Stimulated activated naive CD8-positive, alpha-beta T cell treated with anti-CD3 and anti-CD28 coated beads, Interleukin-15, Interleukin-2, amounts not matched to agents 100 U/mL and 50 U/mL, for 24 hours (primary cell): ENCODE results near the gene TMEM119.
A peak's percentile ranks its signal among the peaks of the same experiment; 100 is the strongest.

Experiments
- ATAC-seq: fragments of 150-1000 bp; cut with Tn5 transposase; one replicate; pipeline ENCODE4 v1.10.0; 2021
- DNase-seq: peaks from one replicate; pipeline ENCODE4 v3.0.0; 2021

TMEM119 gene, protein sequence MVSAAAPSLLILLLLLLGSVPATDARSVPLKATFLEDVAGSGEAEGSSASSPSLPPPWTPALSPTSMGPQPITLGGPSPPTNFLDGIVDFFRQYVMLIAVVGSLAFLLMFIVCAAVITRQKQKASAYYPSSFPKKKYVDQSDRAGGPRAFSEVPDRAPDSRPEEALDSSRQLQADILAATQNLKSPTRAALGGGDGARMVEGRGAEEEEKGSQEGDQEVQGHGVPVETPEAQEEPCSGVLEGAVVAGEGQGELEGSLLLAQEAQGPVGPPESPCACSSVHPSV

DNA sequence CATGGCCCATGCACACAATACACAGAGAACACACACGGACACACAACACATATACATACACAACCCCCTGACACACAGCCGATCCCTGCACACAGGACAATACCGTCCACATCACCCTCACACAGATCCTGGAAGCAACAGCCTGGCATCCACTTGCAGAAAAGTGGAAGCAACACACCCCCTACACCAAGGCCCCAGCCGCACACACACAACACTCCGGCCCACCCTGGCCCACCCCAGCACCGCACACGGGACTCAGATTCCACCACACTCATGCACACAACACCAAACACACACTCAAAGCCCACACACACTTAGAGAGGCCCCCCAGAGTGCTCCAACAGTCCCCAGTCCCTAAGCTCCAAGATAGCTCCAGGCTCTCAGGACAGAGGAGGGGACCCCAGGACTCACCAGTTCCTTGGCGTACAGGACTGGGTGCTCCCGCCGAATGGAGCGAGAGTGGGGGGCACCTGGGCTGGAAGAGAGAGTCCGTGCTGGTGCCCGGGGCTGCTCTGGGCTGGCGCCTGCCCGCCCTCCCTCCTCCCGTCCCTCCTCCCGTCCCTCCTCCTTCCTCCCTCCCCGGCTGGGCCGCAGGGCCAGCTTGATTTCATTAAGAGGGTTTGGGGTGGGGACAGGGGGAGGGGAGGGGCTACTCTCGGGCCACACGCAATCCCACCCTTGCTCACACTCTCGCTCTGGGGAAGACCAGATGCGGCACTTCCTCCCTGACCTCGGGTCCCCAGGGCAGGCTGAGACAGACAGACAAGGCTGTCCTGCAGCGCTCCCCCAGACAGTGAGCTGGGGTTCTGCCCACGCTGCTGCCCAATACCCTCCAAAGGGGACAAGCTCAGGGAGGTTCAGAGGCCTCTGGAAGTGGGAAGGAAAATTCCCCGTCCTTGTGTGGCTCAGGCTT is at the start of gene TMEM119:
Gene TMEM119, minus strand, starts transcription at position 526 of the 913 bp plus-strand sequence. CDS start 5,701 bp downstream, outside the sequence.
- ATAC-seq (no peak), DNase-seq (no peak)

DNA sequence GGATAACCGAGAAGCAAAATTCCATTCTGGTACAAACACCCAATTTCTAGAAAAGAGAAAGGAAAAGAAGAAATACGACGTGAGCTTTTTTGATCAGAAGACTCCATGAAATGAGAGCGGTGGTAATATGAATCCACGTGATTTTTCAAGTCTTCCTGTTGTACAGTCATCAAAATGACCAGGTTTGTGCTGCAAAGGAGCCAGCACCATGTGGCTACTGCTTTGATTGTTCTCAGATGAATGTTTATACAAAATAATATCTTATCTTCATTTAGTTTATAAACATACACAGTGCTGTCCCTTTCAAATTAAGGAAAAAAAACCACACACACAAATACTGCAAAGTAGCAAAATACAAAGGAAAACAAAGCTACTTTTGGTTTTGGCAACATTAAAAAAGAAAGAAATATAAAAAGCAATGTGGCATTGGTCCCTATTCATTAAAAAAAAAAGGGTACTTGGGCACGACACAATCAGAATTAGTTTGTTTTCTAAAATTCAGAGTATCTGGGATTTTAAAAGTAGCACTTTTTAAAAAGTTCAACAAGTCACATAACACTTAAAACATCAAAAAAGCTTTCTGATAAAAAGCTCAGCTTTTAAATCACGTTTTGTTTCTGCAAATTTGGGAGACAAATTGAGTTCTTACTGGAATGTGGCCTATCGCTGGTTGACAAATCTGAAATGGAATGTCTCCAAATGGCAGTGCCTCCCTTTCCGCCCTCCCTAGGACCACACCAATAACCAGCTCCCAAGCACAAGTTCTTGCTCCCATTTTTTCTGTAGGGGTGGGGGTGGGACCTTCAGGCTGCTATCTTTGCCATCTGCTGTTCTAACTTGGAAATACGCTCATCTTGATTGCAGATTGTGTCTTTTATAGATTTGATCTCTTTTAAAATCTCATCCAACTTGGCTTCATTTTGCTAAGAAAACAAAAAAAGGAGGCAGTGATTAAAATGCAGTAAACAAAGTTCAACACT is 49.0 kb upstream of the TMEM119 start:
- DNase-seq (no peak), ATAC-seq (no peak)

DNA sequence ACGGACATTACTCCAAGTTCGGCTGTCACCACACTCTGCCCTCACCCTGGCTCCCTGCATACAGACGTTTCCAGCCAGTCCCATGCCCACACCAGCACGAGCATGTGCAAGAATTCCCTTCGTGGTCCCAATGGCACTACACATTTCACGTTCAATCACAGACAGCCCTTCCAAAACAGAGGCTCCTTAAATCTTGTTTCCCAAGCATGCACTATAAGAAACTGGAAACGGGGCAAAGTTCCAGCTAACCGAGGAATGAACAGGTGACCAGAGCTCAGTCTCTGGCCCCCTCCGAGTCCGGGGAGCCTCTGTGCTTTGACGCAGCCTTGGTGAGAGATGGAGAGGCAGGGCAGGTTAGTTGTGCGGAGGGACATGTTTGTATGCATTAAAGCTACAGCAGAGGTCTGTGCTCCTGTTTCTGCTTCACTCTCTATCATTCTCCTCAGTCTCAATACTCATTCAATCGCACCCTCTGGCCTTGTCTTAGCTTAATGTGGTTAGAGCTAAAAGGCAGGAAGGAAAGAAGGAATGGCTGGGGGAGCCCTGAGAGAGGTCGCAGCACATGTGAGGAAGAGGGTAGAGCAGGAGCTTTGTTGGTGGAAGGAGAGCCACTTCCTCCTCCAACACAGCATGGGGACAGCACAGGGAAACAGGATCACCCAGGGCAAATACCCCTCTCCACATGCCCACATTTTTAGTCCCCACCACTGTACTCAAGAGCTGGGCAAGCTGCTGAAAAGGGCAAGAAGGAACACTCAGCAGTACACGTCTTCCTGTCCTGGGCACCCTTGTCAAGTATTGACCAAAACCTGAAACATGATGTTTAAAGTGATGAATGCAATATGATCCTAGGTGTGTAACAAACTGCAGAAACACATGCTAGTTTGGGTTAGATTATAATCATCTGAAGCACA is 48.1 kb upstream of the TMEM119 start:
- ATAC-seq (no peak), DNase-seq (no peak)

DNA sequence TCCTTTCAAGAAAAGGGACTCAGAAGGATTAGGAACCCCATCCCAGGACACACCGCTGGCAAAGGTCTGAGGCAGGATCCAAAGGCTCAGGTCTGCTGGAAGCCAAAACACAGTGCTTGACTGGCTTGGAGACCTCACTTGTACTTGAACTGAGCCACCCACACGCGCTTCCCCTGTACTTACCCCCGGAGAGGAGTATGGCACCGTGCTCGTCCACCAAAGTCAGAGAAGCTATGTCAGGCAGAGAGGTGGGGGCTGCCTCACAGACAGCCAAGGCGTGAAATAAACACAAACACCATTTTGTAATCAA is 46.9 kb upstream of the TMEM119 start:
- ATAC-seq (no peak), DNase-seq (no peak)

DNA sequence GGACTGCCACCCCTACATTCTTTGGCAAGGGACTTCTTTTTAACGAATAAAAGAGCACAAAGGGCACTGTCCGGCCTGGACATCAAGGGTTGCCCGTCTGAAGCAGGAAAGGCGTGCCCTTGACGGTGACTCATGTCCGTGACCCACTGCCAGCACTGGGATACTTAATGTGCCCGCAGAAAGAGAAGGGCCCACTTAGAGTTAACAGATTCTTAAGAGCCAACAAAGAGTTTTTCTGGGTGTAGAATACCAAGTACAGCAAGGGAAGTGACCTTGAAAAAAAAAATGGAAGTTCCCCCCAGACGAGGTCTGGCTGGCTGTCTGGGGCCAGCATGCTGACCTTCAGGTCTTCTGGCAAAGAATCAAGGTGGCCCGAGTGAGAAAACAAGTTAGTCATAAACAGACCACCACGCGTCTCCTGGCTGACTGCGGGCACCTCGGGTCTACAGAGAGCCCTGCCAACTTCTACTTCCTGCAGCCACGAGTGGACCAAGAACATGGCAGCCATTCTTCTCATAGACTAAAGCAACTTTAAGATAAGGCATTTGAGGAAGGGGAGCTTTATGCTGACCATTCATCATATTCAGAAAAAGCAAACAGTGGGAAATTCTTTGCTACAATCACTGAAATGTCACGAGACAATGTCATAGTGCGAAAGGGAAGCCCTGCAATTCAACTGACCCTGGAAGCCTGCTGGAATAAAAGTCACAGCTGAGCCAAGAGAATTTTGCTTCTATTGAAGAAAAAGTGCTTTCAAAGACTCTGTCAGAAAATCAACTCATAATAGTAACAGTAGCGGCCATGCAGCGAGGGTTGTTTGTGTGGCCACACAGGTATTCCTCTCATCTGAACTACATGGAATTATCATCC is 46.3 kb upstream of the TMEM119 start:
- DNase-seq (no peak), ATAC-seq (no peak)

DNA sequence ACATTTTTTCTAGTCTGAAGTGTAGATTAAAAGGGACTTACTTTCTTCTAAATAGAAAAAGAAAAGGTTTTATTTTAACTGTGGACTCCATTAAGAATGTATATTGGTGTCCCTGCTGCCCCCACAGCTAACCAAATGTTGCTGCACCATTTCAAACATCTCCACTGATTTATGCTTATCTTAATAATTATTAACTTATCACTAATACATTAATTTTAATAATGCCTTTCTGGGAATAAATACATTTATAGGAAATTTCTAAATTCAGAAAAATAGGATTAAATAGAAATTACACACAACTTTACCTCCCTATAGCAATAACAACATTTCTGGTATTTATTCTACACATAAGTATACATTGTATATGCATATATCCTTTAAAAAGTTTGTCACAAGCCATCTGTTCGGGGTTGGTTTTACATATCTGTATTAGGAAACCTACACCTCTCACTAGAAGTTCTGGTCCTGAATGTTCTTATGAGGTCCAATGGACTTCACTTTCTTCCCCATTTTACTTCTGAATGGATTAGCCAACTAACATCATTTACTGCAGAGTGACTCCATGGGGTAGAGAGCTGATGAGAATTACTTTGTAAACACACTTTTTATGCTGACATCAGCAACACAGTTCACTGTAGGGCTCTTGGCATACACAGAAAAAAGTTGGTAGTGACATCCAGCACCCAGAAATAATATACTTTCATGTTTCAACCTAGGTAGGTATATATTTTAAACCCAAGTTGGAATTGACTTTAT is 45.2 kb upstream of the TMEM119 start:
- DNase-seq (no peak), ATAC-seq (no peak)

DNA sequence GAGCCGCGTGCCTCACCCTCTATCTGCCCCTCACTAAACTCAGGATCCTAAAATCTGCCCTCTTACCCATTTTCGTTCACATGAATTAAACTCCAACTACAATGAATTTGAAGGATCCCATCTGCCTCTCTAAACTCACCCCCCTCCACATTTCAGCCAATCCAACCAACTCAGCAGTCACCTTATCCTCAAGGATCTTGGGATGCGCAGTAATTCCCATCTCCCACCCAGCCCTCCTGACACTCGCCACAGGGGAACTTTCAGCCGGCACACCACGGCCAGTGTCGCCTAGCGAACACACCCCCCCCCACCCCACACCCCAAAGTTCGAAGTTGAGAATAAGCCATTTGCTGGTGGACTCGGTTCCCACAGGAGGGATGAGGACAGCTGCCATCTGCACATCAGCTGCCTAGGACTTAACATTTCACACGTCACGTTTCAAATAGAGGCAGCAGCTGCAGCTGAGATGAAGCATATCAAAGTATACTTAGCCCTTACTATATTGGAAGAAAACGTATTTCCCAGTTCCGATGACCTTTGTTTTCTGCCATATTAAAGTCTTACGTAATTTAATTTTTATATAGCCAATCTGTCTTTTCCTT is 44.5 kb upstream of the TMEM119 start:
- ATAC-seq (no peak), DNase-seq (no peak)

DNA sequence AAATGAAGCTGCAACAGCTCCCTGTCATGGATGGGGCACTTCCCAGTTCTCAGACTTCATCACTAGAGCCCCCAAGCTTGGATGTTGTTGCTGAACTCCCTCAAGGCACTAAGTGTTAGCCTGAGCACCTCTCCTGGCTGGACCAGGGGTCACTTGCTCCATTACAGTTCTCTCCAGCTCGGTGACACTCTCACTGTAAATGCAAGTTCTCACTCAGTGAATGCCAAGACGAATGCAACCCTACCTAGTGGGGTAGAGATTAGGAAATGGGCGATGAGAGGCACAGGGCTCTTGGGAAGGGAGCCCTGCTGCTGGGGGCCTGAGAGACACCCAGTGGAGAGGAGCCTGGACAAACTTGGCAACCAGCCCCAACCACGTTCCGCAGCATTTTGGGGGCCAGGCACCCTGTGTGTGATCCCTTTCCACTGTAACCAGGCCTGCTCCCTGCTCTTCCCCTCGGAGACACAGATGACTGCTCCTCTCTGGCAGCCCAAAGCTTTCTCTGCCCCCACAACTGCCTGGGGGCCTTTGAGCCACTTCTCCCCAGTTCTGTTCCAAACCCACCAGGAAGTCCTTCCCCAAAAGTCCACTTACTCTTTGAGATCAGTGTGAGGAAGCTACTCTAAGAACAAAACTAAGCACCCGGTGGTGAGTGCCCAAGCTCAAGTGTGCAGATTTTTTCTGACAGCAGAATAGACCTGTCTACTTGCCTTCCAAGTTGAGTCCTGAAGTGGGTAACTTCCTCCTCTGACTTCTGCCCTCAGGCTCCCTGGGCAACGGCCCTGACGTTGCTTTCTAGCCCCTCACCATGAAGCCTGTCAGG is 43.8 kb upstream of the TMEM119 start:
- DNase-seq (no peak), ATAC-seq (no peak)

DNA sequence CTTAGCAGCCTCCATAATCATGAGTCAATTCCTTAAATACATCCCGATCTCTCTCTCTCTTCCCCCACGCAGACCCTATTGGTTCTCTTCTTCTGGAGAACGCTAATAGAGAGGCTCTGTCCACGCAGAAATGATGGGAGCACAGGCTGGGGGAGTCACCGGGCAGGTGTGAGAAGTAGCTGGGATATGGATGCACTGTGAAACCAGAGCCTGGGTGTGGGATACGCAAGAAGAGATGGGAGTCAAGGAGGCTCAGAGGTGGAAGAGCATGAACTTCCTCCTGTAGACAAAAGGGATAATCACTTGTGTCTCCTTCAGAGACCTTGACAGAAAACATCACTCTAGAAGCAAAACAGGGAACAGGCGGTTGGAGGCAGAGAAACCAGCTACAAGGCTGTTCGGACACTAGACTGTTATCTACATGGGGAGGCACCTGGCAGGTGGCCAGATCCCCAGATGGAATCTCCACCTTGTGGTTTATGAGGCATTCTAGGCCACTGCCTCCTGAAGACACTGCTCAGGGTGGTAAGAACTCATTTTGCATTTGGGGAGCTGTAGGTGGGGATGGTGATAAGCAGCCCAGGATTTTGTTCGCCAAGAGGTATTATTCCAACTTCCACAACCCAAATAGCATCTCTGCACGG is 43.0 kb upstream of the TMEM119 start:
- ATAC-seq: no peak
- no peak for DNase-seq

DNA sequence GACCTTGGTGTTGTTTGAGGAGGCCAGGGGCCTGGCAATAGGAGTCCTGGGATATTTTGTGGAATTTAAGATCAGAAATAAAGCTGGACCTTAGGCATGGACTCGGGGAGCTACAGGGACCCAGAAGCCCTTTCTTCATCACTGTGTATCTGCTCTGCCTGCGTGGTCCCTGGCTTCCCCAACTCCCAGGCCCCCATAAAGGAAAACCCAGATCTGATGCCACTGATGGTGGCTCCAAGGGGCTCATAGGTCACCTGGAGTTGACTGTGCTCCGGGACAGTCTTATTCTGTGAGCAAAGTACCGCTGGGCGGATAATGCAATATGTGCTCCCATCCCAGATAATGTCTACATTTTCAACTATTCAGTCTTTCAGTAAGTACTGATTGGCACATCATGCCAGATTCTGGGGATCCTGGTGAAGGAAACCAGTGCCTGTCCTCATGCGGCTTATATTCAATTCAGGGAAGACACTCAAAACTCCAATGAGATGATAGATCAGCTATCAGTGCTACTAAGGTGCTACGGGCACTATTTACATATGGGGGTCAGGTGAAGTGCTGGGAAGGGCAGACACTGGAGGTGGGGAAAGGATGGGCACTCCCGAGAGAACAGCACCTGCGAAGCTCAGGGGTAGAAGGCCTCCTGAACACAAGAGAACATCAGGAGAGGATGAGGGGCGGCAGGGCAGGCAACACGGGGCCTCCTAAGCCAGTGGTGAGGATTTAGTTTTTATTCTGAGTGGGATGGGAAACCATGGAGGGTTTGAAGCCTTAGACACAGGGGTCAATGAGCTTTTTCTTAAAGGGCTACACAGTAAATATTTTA is 41.3 kb upstream of the TMEM119 start:
- no peak for ATAC-seq

DNA sequence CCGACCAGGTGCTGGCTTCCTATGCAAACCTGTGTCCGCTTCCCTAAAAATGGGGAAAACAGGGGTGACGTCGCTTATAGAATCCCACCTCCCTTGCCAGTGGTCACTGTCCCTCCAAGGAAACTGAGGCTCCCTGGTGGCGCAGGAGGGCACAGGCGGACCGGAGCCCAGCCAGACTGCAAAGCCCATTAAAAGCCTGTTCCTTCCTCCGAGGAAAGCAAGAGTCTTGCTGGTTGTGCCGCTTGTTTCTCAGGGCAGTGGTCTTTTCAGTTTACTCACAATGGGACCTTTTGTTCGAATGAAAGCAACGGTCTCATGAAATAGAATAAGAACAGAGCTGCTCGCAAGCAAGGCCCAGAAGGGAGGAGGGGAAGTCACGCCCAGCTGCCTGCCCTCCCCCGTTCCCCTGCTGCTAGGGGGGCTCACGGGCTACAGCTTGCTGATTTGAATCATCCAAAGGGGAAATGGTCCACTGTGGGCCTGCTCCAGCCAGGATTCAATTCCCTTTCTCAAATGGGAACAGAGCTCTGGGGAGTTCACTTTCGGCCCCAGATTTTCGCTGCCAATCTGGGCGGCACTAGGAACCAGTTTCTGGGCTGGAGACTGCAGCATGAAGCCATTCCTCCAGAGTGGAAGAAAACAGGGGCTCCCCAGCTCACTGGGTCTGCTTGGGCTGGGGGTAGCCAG is 40.4 kb upstream of the TMEM119 start:
- ATAC-seq: no peak
- DNase-seq: no peak

More for the DNA sequence above, 41.3 kb upstream of the TMEM119 start:
- no peak for DNase-seq

DNA sequence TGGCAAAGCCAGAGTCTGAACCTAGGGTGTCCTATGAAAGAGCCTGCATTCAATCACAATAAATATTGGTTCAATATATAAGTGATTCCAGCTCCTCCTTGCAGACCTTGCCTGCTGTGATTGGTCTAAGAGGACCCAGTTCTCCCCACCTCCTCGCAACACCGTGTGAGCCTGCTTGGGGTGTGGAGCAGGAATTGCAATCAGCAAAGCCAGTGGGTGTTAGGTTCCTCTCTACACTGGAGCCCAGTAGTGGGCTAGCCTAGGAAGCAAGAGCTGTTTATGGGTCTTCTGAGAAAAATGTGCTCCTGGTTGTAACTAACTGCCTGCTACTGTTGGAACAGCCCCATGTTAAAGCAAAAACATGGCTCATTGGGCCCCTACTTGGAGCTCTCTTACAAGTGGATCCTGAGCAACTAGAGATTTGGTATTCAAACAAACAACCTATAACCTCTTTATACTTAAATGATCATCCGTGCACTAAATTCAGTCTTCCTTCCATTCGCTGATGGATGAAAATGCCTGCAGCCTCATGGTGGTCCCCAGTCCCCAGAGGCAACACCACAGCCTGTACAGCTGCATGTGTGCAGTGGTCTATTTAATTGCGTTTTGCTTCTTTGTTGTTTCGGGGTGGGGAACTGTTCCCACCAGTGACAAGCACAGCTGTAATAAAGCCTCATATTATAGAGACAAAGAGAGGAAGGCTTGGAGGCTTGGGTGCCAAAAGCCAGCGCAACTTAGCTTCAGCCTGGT is 39.5 kb upstream of the TMEM119 start:
- ATAC-seq (no peak), DNase-seq (no peak)

DNA sequence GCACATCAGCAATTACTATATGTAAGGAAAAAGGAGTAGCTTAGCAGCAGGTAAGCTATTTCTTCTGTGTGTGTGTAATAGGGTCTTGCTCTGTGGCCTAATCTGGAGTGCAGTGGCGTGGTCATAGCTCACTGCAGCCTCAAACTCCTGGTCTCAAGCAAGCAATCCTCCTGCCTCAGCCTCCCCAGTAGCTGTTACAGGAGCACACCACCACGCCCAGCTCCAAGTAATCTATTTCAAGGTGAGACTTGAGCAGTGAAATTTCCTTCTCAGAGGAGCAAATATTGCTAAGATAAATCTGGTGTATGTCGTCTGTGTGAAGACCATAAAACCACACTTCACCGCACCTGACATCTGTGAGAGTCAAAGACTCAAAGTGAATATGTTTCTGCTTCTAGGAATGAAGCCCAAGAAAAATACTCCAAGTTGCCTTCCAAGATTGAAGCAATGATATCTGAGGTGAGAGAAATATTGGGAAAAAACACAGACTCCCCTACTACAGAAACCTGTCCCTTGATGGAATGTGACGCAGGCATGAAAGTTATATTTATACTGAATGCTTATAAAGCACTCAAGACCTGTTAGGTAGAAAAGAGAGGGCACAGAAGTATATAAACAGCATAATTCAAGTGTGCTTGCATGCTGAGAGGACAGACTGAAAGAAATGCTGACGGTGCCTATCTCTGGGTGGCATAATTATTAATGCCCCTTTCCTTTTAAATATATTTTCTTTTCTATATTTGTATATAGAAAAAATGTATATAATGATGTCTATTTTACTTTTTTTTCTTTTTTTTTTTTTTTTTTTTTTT is 38.3 kb upstream of the TMEM119 start:
- ATAC-seq (no peak), DNase-seq (no peak)

DNA sequence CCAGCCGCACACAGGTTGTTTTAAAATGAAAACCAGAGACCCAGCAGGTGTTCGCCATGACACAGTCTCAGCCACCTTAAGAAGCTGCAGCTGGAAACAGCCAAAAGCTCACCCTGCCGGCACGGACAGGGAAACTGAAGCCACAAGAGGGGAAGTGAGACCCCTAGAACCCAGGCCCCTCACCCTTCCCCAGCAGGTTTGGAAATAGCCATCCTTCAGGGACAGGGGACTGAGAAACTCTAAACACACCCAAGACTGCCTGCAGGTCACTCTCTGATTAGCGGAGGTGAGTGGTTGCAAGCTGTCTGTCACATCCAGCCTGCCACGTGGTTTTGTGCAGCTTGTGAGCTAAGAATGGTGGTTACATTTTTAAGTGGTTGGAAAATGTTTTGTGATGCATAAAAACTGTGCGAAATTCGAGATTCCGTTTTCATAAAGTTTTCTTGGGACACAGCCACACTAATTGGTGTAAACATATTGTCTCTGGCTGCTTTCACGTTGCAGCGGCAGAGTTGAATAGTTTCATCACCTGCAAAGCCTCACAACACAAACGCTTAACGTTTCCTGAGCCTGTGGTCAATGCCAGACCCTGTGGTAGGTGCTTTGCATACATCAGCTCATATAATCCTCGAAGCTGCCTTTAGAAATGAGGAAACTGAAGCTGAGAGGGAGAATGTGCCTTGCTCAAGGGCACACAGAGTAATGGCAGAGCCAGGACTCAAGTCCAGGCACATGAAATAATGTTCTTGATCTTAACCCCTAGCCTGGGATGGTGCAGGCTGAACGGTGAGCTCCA is 37.5 kb upstream of the TMEM119 start:
- ATAC-seq (peak; percentile 29), DNase-seq (peak; percentile 64)
